ENCODE data around the gene GPR35. TPM values are rescaled to one million over a fixed set of nuclear protein-coding genes. Genes with fewer than 3 reads are reported as not detected.

Gene GPR35
- total and polyA plus RNA-seq, 4 donors: 0.30 to 2.4 (median 0.44) TPM

DNA sequence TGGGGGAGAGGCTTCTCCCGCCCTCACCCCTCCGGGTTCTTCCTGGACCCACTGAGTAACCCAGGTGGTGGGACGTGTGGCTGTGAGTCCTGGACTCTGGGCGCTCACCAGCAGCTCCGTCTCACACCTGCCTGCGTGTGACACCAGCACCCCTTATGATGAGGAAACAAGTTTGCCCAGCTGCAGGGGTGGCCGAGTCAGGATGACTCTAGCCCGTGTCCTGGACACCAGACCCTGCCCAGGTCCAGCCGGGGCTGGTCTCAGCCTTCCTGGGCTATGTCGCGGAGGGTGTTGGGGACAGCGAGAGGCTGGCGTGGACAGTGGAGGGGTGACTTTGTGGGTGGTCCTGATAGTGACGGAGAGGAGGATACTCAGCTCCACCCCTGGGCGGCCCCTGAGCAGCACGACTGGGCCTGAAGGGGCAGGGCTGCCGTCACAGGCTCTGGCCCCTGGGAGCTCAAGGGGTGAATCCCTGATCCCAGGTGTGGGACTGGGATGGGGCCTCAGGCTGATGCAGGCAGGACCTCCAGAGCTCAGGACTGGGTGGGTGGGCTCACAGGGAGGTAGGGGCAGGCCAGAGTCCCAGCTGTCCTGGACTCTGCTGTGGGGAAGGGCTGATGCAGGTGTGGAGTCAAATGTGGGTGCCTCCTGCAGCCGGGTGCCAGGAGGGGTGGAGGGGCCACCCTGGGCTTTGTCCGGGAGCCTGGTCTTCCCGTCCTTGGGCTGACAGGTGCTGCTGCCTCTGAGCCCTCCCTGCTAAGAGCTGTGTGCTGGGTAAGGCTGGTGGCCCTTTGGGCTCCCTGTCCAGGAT, 3.7 kb downstream of the GPR35 start:
- H3K4me3 ChIP-seq (ENCODE audit: low read depth in 1 of 3, low read length in 3 of 3): no peak overlapping the region
- no peaks in the 10 kb centered on the region for H3K4me1 ChIP-seq (ENCODE audit: control insufficient read depth in 4 of 4, insufficient read depth in 4 of 4, low read length in 3 of 4)

DNA sequence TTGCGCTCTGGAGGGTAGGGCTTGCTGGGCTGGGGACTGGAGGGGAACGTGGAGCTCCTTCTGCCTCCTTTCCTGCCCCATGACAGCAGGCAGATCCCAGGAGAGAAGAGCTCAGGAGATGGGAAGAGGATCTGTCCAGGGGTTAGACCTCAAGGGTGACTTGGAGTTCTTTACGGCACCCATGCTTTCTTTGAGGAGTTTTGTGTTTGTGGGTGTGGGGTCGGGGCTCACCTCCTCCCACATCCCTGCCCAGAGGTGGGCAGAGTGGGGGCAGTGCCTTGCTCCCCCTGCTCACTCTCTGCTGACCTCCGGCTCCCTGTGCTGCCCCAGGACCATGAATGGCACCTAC, 4.3 kb downstream of the GPR35 start:
- no peak for TF ChIP-seq FOXA1 (IDR thresholded peaks at IDR 0.05)
- TF ChIP-seq JUND (IDR thresholded peaks at IDR 0.05): no peak
- TF ChIP-seq EGR1 (IDR thresholded peaks at IDR 0.05; ENCODE audit: low read depth in 2 of 2): no peak
- no peak for TF ChIP-seq FOXA2 (IDR thresholded peaks at IDR 0.05)
- no peak for TF ChIP-seq TAF1 (conservative IDR thresholded peaks at IDR 0.05)
- 89% methylated on average over 5 of the region's 5 CpGs for WGBS
- Histone ChIP-seq H3K9ac (ENCODE audit: low read depth in 1 of 2, low read length in 2 of 2) (no peak overlapping the region), H3K27ac (ENCODE audit: low read depth in 1 of 2, low read length in 2 of 2) (no peak overlapping the region), H3K36me3 (ENCODE audit: control insufficient read depth in 4 of 4, insufficient read depth in 3 of 4, low read depth in 1 of 4, low read length in 3 of 4) (no peaks in the 10 kb centered on the region), H3K4me1 (ENCODE audit: control insufficient read depth in 4 of 4, insufficient read depth in 4 of 4, low read length in 3 of 4) (no peaks in the 10 kb centered on the region), H3K4me3 (ENCODE audit: low read depth in 1 of 3, low read length in 3 of 3) (no peak overlapping the region), H3K27me3 (ENCODE audit: control insufficient read depth in 4 of 4, insufficient read depth in 4 of 4, low read length in 3 of 4) (no peaks in the 10 kb centered on the region), H3K9me3 (ENCODE audit: control insufficient read depth in 4 of 4, low read length in 3 of 4) (peaks cover 0 to 4% (median 1%) of the 10 kb centered on the region in 4 donors)
- DNase-seq (ENCODE audit: low spot score): no peak

More for the DNA sequence above, 3.7 kb downstream of the GPR35 start:
- H3K27ac ChIP-seq (ENCODE audit: low read depth in 1 of 2, low read length in 2 of 2): no peak overlapping the region
- no peak overlapping the region for H3K9ac ChIP-seq (ENCODE audit: low read depth in 1 of 2, low read length in 2 of 2)
- no peaks in the 10 kb centered on the region for H3K27me3 ChIP-seq (ENCODE audit: control insufficient read depth in 4 of 4, insufficient read depth in 4 of 4, low read length in 3 of 4)
- H3K36me3 ChIP-seq (ENCODE audit: control insufficient read depth in 4 of 4, insufficient read depth in 3 of 4, low read depth in 1 of 4, low read length in 3 of 4): no peaks in the 10 kb centered on the region
- DNase-seq (ENCODE audit: low spot score): no peak
- peaks cover 0 to 4% (median 1%) of the 10 kb centered on the region in 4 donors for H3K9me3 ChIP-seq (ENCODE audit: control insufficient read depth in 4 of 4, low read length in 3 of 4)
- WGBS: 81% methylated on average over 20 of the region's 20 CpGs
- TF ChIP-seq, protein P1, sequence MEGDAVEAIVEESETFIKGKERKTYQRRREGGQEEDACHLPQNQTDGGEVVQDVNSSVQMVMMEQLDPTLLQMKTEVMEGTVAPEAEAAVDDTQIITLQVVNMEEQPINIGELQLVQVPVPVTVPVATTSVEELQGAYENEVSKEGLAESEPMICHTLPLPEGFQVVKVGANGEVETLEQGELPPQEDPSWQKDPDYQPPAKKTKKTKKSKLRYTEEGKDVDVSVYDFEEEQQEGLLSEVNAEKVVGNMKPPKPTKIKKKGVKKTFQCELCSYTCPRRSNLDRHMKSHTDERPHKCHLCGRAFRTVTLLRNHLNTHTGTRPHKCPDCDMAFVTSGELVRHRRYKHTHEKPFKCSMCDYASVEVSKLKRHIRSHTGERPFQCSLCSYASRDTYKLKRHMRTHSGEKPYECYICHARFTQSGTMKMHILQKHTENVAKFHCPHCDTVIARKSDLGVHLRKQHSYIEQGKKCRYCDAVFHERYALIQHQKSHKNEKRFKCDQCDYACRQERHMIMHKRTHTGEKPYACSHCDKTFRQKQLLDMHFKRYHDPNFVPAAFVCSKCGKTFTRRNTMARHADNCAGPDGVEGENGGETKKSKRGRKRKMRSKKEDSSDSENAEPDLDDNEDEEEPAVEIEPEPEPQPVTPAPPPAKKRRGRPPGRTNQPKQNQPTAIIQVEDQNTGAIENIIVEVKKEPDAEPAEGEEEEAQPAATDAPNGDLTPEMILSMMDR (IDR thresholded peaks at IDR 0.05; ENCODE audit: low read depth, low read length, missing input control): no peak
- no peak for TF ChIP-seq FOXA2 (IDR thresholded peaks at IDR 0.05)
- TF ChIP-seq, protein P2, sequence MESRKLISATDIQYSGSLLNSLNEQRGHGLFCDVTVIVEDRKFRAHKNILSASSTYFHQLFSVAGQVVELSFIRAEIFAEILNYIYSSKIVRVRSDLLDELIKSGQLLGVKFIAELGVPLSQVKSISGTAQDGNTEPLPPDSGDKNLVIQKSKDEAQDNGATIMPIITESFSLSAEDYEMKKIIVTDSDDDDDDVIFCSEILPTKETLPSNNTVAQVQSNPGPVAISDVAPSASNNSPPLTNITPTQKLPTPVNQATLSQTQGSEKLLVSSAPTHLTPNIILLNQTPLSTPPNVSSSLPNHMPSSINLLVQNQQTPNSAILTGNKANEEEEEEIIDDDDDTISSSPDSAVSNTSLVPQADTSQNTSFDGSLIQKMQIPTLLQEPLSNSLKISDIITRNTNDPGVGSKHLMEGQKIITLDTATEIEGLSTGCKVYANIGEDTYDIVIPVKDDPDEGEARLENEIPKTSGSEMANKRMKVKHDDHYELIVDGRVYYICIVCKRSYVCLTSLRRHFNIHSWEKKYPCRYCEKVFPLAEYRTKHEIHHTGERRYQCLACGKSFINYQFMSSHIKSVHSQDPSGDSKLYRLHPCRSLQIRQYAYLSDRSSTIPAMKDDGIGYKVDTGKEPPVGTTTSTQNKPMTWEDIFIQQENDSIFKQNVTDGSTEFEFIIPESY (IDR thresholded peaks at IDR 0.05): no peak

DNA sequence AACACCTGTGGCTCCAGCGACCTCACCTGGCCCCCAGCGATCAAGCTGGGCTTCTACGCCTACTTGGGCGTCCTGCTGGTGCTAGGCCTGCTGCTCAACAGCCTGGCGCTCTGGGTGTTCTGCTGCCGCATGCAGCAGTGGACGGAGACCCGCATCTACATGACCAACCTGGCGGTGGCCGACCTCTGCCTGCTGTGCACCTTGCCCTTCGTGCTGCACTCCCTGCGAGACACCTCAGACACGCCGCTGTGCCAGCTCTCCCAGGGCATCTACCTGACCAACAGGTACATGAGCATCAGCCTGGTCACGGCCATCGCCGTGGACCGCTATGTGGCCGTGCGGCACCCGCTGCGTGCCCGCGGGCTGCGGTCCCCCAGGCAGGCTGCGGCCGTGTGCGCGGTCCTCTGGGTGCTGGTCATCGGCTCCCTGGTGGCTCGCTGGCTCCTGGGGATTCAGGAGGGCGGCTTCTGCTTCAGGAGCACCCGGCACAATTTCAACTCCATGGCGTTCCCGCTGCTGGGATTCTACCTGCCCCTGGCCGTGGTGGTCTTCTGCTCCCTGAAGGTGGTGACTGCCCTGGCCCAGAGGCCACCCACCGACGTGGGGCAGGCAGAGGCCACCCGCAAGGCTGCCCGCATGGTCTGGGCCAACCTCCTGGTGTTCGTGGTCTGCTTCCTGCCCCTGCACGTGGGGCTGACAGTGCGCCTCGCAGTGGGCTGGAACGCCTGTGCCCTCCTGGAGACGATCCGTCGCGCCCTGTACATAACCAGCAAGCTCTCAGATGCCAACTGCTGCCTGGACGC, 4.9 kb downstream of the GPR35 start:
- no peak overlapping the region for H3K9ac ChIP-seq (ENCODE audit: low read depth in 1 of 2, low read length in 2 of 2)
- H3K27ac ChIP-seq (ENCODE audit: low read depth in 1 of 2, low read length in 2 of 2): no peak overlapping the region
- no peak overlapping the region for H3K4me3 ChIP-seq (ENCODE audit: low read depth in 1 of 3, low read length in 3 of 3)
- no peaks in the 10 kb centered on the region for H3K4me1 ChIP-seq (ENCODE audit: control insufficient read depth in 4 of 4, insufficient read depth in 4 of 4, low read length in 3 of 4)
- DNase-seq (ENCODE audit: low spot score): no peak
- 94% methylated on average over 50 of the region's 50 CpGs for WGBS
- H3K27me3 ChIP-seq (ENCODE audit: control insufficient read depth in 4 of 4, insufficient read depth in 4 of 4, low read length in 3 of 4): no peaks in the 10 kb centered on the region
- no peaks in the 10 kb centered on the region for H3K36me3 ChIP-seq (ENCODE audit: control insufficient read depth in 4 of 4, insufficient read depth in 3 of 4, low read depth in 1 of 4, low read length in 3 of 4)
- peaks cover 0 to 4% (median 1%) of the 10 kb centered on the region in 4 donors for H3K9me3 ChIP-seq (ENCODE audit: control insufficient read depth in 4 of 4, low read length in 3 of 4)
- TF ChIP-seq, protein P1 (IDR thresholded peaks at IDR 0.05; ENCODE audit: low read depth, low read length, missing input control): no peak
- TF ChIP-seq, protein P3, sequence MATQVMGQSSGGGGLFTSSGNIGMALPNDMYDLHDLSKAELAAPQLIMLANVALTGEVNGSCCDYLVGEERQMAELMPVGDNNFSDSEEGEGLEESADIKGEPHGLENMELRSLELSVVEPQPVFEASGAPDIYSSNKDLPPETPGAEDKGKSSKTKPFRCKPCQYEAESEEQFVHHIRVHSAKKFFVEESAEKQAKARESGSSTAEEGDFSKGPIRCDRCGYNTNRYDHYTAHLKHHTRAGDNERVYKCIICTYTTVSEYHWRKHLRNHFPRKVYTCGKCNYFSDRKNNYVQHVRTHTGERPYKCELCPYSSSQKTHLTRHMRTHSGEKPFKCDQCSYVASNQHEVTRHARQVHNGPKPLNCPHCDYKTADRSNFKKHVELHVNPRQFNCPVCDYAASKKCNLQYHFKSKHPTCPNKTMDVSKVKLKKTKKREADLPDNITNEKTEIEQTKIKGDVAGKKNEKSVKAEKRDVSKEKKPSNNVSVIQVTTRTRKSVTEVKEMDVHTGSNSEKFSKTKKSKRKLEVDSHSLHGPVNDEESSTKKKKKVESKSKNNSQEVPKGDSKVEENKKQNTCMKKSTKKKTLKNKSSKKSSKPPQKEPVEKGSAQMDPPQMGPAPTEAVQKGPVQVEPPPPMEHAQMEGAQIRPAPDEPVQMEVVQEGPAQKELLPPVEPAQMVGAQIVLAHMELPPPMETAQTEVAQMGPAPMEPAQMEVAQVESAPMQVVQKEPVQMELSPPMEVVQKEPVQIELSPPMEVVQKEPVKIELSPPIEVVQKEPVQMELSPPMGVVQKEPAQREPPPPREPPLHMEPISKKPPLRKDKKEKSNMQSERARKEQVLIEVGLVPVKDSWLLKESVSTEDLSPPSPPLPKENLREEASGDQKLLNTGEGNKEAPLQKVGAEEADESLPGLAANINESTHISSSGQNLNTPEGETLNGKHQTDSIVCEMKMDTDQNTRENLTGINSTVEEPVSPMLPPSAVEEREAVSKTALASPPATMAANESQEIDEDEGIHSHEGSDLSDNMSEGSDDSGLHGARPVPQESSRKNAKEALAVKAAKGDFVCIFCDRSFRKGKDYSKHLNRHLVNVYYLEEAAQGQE (IDR thresholded peaks at IDR 0.05): no peak
- TF ChIP-seq EGR1 (IDR thresholded peaks at IDR 0.05; ENCODE audit: low read depth in 2 of 2) (no peak), RXRA (IDR thresholded peaks at IDR 0.05) (no peak), HNF4A (conservative IDR thresholded peaks at IDR 0.05) (no peak), FOXA1 (IDR thresholded peaks at IDR 0.05) (no peak), JUND (IDR thresholded peaks at IDR 0.05) (no peak), NR2F2 (IDR thresholded peaks at IDR 0.05) (no peak), TAF1 (conservative IDR thresholded peaks at IDR 0.05) (no peak), SP1 (IDR thresholded peaks at IDR 0.05) (no peak)
- TF ChIP-seq, protein P2 (IDR thresholded peaks at IDR 0.05): no peak
